ENCODE data around the gene TSEN2. TPM values are rescaled to one million over a fixed set of nuclear protein-coding genes. Genes with fewer than 3 reads are reported as not detected.

Gene TSEN2
- total RNA-seq, 1 donor from 2014 or later, result 33.3 TPM

DNA sequence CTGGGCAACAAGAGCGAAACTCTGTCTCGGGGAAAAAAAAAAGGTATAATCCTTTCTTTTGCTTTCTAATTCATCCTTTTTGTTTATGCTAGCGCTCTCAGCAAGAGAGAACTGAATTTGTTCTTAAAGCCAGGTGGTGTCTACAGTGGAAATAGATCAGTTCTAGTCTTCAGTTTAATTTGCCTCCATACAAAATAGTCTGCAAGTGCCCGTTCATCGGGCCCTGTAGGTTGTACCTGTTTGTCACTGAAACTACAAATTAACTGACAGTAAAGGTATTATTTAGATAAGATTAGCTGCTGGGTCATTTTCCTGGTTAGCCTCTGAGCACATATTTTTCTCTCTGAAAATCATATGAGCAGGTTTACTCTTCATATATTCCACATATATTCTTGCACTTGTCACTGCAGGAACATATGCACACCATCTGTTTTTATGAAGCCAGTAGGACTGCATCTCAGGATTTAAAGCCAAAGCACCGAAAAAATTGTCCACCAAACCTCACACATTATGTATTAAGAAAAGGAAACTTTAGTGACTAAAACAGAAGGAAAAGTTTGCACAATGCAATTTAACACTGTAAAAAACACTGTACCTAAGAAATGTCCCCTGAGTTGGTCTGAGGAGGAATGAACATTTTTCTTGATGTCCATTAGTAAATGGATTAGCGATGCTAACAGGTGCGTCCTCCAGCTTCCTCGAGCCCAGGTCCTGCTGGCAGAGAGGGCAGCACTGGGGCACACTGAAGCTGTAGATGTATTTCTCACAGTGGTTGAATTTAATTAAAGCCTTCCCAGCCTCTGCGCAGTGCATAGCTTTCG is 60.6 kb downstream of the TSEN2 start:
- no peak for DNase-seq (ENCODE audit: low spot score, unreplicated experiment)
- Mint-ChIP-seq H3K4me1 (ENCODE audit: low read depth) (peaks cover 18% of the 10 kb centered on the region), H3K36me3 (ENCODE audit: insufficient read depth) (peaks cover 1% of the 10 kb centered on the region), H3K27ac (peak overlapping the region; percentile 96), H3K27me3 (peaks cover 2% of the 10 kb centered on the region), H3K4me3 (ENCODE audit: low read depth) (peak overlapping the region; percentile 68), H3K9me3 (ENCODE audit: low read depth) (no peaks in the 10 kb centered on the region)
- TF ChIP-seq, protein P1, sequence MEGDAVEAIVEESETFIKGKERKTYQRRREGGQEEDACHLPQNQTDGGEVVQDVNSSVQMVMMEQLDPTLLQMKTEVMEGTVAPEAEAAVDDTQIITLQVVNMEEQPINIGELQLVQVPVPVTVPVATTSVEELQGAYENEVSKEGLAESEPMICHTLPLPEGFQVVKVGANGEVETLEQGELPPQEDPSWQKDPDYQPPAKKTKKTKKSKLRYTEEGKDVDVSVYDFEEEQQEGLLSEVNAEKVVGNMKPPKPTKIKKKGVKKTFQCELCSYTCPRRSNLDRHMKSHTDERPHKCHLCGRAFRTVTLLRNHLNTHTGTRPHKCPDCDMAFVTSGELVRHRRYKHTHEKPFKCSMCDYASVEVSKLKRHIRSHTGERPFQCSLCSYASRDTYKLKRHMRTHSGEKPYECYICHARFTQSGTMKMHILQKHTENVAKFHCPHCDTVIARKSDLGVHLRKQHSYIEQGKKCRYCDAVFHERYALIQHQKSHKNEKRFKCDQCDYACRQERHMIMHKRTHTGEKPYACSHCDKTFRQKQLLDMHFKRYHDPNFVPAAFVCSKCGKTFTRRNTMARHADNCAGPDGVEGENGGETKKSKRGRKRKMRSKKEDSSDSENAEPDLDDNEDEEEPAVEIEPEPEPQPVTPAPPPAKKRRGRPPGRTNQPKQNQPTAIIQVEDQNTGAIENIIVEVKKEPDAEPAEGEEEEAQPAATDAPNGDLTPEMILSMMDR (IDR thresholded peaks at IDR 0.05; ENCODE audit: unreplicated experiment), result no peak

DNA sequence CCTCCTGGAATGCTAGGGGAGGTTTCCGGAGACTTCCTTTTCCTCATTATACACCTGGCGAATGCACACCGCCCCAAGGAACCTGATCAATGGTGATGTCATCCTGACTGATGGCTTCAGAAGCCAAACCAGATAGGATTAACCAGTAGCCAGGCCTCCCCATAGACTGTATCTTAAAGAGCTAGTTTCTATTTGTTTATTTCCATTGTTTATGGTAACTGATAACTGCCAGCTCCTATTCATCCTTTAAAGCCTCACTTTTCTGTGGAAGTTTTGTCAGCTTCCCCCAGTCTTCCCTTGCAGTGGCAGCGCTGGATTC is 61.2 kb downstream of the TSEN2 start, which contains the start of gene MKRN2OS:
Gene MKRN2OS (minus strand): TSS at position 27 of the 319 bp plus-strand sequence. CDS start 35 bp downstream, outside the sequence.
- Mint-ChIP-seq H3K36me3 (ENCODE audit: insufficient read depth) (peaks cover 1% of the 10 kb centered on the region), H3K4me1 (ENCODE audit: low read depth) (peaks cover 18% of the 10 kb centered on the region), H3K4me3 (ENCODE audit: low read depth) (peak within 1 kb of the TSS; percentile 68), H3K27me3 (peaks cover 8% of the 10 kb centered on the region), H3K9me3 (ENCODE audit: low read depth) (no peaks in the 10 kb centered on the region), H3K27ac (peak within 1 kb of the TSS; percentile 96)
- peak; percentile 18 for DNase-seq (ENCODE audit: low spot score, unreplicated experiment)
- TF ChIP-seq, protein P1 (IDR thresholded peaks at IDR 0.05; ENCODE audit: unreplicated experiment), result no peak

DNA sequence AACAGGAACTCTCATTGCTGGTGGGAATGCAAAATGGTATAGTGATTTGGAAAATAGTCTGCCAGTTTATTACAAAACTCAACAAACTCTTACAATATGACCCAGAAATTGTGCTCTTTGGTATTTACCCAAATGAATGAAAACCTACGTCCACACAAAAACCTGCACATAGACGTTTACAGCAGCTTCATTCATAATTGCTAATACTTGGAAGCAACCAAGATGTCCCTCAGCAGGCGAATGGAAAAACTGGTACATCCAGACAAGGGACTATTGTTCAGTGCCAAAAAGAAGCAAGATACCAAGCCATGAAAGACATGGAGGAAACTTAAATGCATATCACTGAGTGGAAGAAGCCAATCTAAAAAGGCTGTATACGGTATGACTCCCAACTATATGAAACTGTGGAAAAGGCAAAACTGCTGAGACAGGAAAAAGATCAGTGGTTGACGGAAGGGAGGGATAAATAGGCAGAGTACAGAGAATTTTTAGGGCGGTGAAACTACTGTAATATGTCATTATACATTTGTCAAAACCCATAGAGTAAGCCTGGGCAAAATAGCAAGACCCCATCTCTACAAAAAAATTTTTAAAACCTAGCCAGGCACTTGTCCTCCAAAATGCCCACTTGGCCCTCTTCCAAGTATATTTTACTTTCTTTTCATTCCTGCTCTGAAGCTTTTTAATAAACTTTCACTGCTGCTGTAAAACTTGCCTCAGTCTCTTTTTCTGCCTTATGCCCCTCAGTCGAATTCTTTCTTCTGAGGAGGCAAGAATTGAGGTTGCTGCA is 65.9 kb downstream of the TSEN2 start:
- Mint-ChIP-seq H3K27me3 (peaks cover 24% of the 10 kb centered on the region), H3K9me3 (ENCODE audit: low read depth) (no peaks in the 10 kb centered on the region), H3K4me3 (ENCODE audit: low read depth) (no peak overlapping the region), H3K27ac (no peak overlapping the region), H3K36me3 (ENCODE audit: insufficient read depth) (no peaks in the 10 kb centered on the region), H3K4me1 (ENCODE audit: low read depth) (peaks cover 7% of the 10 kb centered on the region)
- no peak for DNase-seq (ENCODE audit: low spot score, unreplicated experiment)
- TF ChIP-seq, protein P1 (IDR thresholded peaks at IDR 0.05; ENCODE audit: unreplicated experiment), result no peak

DNA sequence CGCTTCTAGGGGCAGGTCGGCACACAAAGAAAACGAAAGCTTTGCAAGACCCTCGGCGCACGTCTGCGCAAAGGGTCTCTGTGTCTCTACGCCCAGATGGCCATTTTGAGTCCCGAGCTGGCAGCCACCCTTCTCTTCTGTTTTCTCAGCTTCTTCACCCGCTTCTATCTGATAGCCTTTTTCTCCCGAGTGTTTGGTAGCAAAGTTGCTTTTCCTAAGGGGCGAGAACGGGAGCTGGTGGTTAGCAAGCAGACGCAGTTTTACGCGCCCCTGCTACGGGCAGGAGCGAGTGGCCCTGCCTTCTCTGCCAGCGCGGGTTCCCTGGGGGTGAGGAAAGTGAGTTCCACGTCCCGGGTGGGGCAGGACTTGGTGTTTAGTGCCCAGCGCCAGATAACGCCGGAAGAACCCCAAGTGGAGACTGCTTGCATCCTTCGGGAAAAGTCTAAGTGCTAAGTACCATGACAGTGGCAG is 69.7 kb downstream of the TSEN2 start:
- Mint-ChIP-seq H3K4me1 (ENCODE audit: low read depth) (peaks cover 19% of the 10 kb centered on the region), H3K27ac (no peak overlapping the region), H3K9me3 (ENCODE audit: low read depth) (no peaks in the 10 kb centered on the region), H3K36me3 (ENCODE audit: insufficient read depth) (no peaks in the 10 kb centered on the region), H3K4me3 (ENCODE audit: low read depth) (peak overlapping the region; percentile 38), H3K27me3 (peaks cover 29% of the 10 kb centered on the region)
- no peak for DNase-seq (ENCODE audit: low spot score, unreplicated experiment)
- TF ChIP-seq, protein P1 (IDR thresholded peaks at IDR 0.05; ENCODE audit: unreplicated experiment), result no peak

DNA sequence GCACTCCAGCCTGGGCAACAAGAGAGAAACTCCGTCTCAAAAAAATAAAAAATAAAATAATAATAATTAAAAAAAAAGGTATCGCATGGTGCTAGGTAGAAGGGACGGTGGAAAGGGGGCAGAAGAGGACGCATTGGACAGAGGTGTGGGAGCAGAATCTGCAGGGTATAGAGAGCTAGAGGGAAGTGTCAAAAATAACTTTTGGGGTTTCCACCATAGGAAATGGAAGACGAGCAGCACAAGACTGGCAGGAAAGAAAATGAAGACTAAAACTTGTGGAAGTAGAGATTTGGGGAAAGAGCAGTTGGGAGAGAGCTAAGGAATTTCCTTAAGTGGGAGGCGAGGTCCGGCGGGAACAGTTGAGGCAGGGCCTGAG is 72.0 kb downstream of the TSEN2 start:
- Mint-ChIP-seq H3K27me3 (peaks cover 16% of the 10 kb centered on the region), H3K9me3 (ENCODE audit: low read depth) (no peaks in the 10 kb centered on the region), H3K27ac (peak overlapping the region; percentile 94), H3K4me3 (ENCODE audit: low read depth) (peak overlapping the region; percentile 79), H3K36me3 (ENCODE audit: insufficient read depth) (no peaks in the 10 kb centered on the region), H3K4me1 (ENCODE audit: low read depth) (peaks cover 28% of the 10 kb centered on the region)
- no peak for DNase-seq (ENCODE audit: low spot score, unreplicated experiment)
- TF ChIP-seq, protein P1 (IDR thresholded peaks at IDR 0.05; ENCODE audit: unreplicated experiment), result no peak
